ENCODE data around the gene PDZK1.

GRCh38 chr1:145714524-145715111 is 7.5 kb upstream of the PDZK1 start:
- TF ChIP-seq CTCF (conservative IDR thresholded peaks at IDR 0.05) (no peak), EZH2 (IDR thresholded peaks at IDR 0.05; ENCODE audit: low read depth) (no peak)

Data from PC-9 (cell line).